ENCODE measurements around the gene CDKN1A.

Gene CDKN1A

GRCh38 chr6:36691612-36692011, 13.1 kb downstream of the CDKN1A start:
- no peaks in the 10 kb centered on the region for H3K27me3 ChIP-seq (replicated peaks; ENCODE audit: control insufficient read depth, insufficient read depth, low read length)
- DNase-seq (ENCODE audit: extremely low read depth, insufficient read length), result no peak
- no peak overlapping the region for H3K4me3 ChIP-seq (replicated peaks; ENCODE audit: low read depth, low read length)
- TF ChIP-seq CTCF (IDR thresholded peaks at IDR 0.05; ENCODE audit: insufficient read depth, low read length, poor library complexity, severe bottlenecking), result no peak
- H3K36me3 ChIP-seq (ENCODE audit: control insufficient read depth, insufficient read depth, low read length), result peaks cover 5% of the 10 kb centered on the region

GRCh38 chr6:36692220-36692619, 13.7 kb downstream of the CDKN1A start:
- no peak for TF ChIP-seq CTCF (IDR thresholded peaks at IDR 0.05; ENCODE audit: insufficient read depth, low read length, poor library complexity, severe bottlenecking)
- no peaks in the 10 kb centered on the region for H3K27me3 ChIP-seq (replicated peaks; ENCODE audit: control insufficient read depth, insufficient read depth, low read length)
- no peak overlapping the region for H3K4me3 ChIP-seq (replicated peaks; ENCODE audit: low read depth, low read length)
- no peaks in the 10 kb centered on the region for H3K36me3 ChIP-seq (ENCODE audit: control insufficient read depth, insufficient read depth, low read length)
- DNase-seq (ENCODE audit: extremely low read depth, insufficient read length), result no peak

GRCh38 chr6:36692861-36693702, 14.6 kb downstream of the CDKN1A start:
- no peaks in the 10 kb centered on the region for H3K27me3 ChIP-seq (replicated peaks; ENCODE audit: control insufficient read depth, insufficient read depth, low read length)
- H3K4me3 ChIP-seq (replicated peaks; ENCODE audit: low read depth, low read length), result no peak overlapping the region
- no peaks in the 10 kb centered on the region for H3K36me3 ChIP-seq (ENCODE audit: control insufficient read depth, insufficient read depth, low read length)
- DNase-seq (ENCODE audit: extremely low read depth, insufficient read length), result no peak
- no peak for TF ChIP-seq CTCF (IDR thresholded peaks at IDR 0.05; ENCODE audit: insufficient read depth, low read length, poor library complexity, severe bottlenecking)

GRCh38 chr6:36694616-36695015, 16.1 kb downstream of the CDKN1A start:
- TF ChIP-seq CTCF (IDR thresholded peaks at IDR 0.05; ENCODE audit: insufficient read depth, low read length, poor library complexity, severe bottlenecking), result no peak
- H3K27me3 ChIP-seq (replicated peaks; ENCODE audit: control insufficient read depth, insufficient read depth, low read length), result no peaks in the 10 kb centered on the region
- no peak for DNase-seq (ENCODE audit: extremely low read depth, insufficient read length)
- no peaks in the 10 kb centered on the region for H3K36me3 ChIP-seq (ENCODE audit: control insufficient read depth, insufficient read depth, low read length)
- H3K4me3 ChIP-seq (replicated peaks; ENCODE audit: low read depth, low read length), result no peak overlapping the region

- H3K27me3 ChIP-seq (replicated peaks; ENCODE audit: control insufficient read depth, insufficient read depth, low read length), result no peaks in the 10 kb centered on the region
- H3K36me3 ChIP-seq (ENCODE audit: control insufficient read depth, insufficient read depth, low read length), result no peaks in the 10 kb centered on the region
- DNase-seq (ENCODE audit: extremely low read depth, insufficient read length), result no peak
- no peak overlapping the region for H3K4me3 ChIP-seq (replicated peaks; ENCODE audit: low read depth, low read length)
- no peak for TF ChIP-seq CTCF (IDR thresholded peaks at IDR 0.05; ENCODE audit: insufficient read depth, low read length, poor library complexity, severe bottlenecking)
Observed at GRCh38 chr6:36695414-36695813, 16.9 kb downstream of the CDKN1A start.
